Mononuclear cell (primary cell): Measurements from ENCODE around the gene CETP. TPM values are rescaled to one million over a fixed set of nuclear protein-coding genes. Genes with fewer than 3 reads are reported as not detected.
"Not testable (repeated sequence)": the region's sequence is repeated elsewhere in the genome, so short reads cannot be mapped to it uniquely, and the experiment has no call there.

Source experiments
- H3K27me3 ChIP-seq: 2 replicates; pipeline ENCODE4 v1.6.0; 2011; ENCODE audit warnings: low read length, control low read depth; ENCODE audit not compliant: insufficient read depth
- H3K4me1 ChIP-seq: 2 replicates; pipeline ENCODE4 v1.5.1; 2011; ENCODE audit warnings: mild to moderate bottlenecking, low read length, control low read depth; ENCODE audit not compliant: insufficient read depth
- H3K4me3 ChIP-seq: 2 replicates; pipeline ENCODE4 v1.5.1; 2011; ENCODE audit warnings: mild to moderate bottlenecking, low read length, moderate library complexity
- H3K9me3 ChIP-seq: 2 replicates; pipeline ENCODE4 v1.5.1; 2011; ENCODE audit warnings: low read depth, mild to moderate bottlenecking, control low read depth, low read length
- total RNA-seq: library from RNA; depleted of rRNA; stranded (reverse); fragments of >200 nt; gene quantifications from one replicate; pipeline ENCODE4 v1.2.3, GENCODE V29; 2012

CETP gene
- total RNA-seq, 1 donor, result 0.52 TPM

DNA sequence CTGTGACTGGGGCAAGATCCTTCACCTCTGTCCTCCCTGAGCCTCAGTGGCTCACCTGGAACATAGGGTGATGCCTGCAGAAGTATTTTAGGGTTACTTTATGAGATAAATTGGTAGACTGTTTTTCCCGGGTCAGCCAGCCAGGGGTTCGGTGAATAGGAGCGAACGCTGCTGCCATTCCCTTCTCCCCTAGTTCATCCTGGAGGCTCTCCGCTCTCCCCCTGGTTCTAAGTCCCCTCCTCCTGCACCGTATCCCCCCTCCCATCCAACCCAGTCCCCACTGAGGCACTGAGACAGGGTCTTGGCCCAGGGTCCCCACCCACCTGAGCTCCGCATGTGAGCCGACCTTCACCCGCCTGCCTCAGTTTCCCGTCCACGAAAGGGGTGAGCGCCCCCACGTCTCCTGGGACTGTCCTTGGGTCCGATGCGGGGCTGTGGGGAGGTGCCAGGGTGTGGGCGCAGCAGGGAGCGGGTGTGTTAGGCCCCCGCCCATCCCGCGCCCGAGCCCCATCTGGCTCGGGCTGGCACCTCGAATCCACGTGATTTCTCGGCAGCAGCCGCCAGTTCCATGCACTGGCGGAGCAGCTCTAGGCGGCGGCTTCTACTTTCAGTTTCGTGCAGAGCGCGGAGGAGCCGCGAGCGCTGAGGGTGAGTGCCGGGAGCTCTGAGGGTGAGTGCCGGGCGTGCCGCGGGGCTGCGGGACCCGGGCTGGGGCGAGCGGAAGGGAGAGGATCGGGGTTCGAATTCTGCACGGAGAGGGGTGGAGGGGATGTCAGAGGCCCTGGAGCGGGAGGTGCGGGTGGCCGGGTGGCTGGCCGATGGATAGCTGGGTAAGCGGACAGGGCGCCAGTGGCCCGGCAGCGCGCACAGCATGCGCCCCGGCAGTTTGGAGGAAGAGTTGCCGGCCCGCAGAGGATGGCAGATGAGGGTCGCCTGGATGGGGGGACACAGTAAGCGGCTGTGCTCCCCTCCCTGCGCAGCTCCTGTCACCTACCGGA, 27.5 kb downstream of the CETP start, which contains the start of gene NLRC5:
NLRC5 (plus strand) TSS at position 610 of the 998 bp plus-strand sequence. CDS start 31,156 bp downstream, outside the sequence.
- H3K4me3 ChIP-seq, result peak within 1 kb of the TSS; percentile 89
- no peaks in the 10 kb centered on the region for H3K9me3 ChIP-seq
- peaks cover 79% of the 10 kb centered on the region for H3K4me1 ChIP-seq
- H3K27me3 ChIP-seq, result no peaks in the 10 kb centered on the region

DNA sequence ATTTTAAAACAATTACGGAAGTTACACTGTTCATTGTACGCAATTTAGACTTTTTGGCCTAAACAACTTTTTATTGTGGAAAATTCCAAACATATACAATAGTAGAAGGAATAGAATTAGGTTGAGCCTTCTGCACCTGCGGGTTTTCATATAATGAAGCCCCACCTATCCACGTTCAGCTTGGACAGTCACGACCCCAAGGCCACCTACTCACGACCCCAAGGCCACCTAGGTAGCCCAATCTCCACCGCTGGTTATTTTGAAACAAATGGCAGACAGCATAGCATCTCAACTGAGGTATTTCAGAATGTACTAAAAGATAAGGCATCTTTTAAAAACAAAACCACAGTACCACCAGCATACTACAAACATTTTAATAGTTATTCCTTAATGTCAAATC, 28.2 kb downstream of the CETP start:
- Histone ChIP-seq H3K27me3 (no peaks in the 10 kb centered on the region), H3K9me3 (no peaks in the 10 kb centered on the region), H3K4me3 (peak overlapping the region; percentile 89), H3K4me1 (peaks cover 79% of the 10 kb centered on the region)

DNA sequence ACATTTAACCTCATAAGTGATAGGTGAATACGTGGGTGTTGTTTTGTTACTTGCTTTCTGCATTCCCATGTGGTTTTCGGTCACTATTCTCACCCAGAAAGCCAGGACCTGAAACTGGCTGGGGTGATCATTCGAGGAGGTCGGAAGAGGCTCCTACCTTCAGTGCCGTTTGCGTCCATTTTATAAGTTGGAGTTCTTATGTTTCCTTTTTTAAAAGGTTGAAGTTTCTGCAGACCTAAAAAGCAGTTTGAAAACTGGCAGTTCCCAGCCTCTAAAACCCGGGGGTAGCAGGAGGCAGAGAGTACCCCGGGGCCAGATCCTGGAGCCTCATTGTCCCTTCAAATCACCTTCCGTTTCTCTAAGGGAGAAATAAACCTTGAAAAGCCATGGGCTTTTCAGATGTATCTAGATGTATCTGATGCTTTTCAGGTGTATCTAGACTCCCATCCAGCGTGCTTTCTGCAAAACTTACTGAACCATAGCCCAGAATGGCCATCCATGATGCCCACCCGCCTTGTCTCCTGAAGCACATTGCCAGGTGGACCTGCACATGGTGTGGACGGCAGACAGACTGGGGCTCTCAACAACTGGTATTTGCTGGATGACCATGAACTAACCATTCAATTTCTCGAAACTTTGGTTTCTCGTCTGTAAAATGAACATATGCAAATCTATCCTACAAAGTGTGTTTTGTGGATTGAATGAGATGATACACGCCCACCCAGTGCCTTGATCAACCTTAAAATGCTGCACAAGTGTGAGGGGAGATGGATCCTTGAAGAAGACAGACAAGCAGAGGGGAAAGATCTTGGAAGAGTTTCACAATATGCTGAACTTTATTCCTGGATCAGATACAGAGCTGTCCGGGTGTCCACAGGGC, 28.9 kb downstream of the CETP start:
- Histone ChIP-seq H3K4me3 (peak overlapping the region; percentile 89), H3K9me3 (no peaks in the 10 kb centered on the region), H3K4me1 (peaks cover 79% of the 10 kb centered on the region), H3K27me3 (no peaks in the 10 kb centered on the region)

DNA sequence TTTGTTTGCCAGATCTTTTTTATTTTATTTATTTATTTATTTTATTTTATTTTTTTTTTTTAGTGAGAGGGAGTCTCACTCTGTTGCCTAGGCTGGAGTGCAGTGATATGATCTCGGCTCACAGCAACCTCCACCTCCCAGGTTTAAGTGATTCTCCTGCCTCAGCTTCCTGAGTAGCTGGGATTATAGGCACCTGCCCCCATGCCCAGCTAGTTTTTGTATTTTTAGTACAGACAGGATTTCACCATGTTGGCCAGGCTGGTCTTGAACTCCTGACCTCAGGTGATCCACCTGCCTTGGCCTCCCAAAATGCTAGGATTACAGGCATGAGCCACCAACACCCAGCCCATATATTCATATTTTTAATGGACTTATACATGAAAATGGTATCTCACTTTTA, 30.7 kb downstream of the CETP start:
- H3K4me1 ChIP-seq, result peaks cover 76% of the 10 kb centered on the region
- not testable (repeated sequence) for H3K4me3 ChIP-seq, H3K9me3 ChIP-seq, H3K27me3 ChIP-seq

DNA sequence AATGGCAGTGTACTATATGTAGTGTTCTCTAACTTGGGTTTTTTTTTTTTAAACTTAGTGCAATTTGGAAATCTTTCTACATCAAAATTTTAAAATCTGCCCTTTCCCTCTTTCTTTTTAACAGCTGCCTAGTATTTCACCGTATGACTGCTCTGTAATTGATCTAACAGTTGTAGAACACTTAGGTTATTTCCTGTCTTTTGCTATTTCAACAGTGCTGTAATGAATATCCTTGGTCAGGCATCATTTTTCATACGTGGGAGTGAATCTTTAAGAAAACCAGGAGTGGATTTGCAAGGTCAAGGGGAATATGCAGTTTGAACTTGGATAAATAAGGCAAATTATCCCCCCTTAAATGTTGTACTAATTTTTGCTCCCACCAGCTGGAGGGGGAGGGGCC, 31.5 kb downstream of the CETP start:
- no peak overlapping the region for H3K4me3 ChIP-seq
- no peaks in the 10 kb centered on the region for H3K27me3 ChIP-seq
- peaks cover 75% of the 10 kb centered on the region for H3K4me1 ChIP-seq
- no peaks in the 10 kb centered on the region for H3K9me3 ChIP-seq

DNA sequence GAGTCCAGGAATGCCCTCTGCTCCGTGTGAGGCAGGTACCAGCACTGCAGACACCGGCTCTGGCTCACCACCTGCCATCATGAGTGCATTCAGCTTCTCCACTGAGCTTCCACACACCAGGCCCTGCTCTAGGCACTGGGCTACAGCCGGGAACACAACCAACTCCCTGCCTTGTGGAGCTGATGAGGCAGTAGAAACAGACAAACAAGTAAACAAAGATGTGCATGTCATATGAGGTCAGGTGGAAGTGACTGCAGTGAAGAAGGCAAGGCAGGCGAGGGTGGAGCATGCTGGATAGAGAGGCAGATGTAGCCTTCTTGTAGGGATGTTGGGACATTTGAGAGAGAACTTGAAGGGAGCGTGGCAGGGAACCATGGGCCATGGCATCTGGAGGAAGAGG, 32.6 kb downstream of the CETP start:
- Histone ChIP-seq H3K9me3 (no peaks in the 10 kb centered on the region), H3K4me1 (peaks cover 79% of the 10 kb centered on the region), H3K27me3 (no peaks in the 10 kb centered on the region), H3K4me3 (no peak overlapping the region)

DNA sequence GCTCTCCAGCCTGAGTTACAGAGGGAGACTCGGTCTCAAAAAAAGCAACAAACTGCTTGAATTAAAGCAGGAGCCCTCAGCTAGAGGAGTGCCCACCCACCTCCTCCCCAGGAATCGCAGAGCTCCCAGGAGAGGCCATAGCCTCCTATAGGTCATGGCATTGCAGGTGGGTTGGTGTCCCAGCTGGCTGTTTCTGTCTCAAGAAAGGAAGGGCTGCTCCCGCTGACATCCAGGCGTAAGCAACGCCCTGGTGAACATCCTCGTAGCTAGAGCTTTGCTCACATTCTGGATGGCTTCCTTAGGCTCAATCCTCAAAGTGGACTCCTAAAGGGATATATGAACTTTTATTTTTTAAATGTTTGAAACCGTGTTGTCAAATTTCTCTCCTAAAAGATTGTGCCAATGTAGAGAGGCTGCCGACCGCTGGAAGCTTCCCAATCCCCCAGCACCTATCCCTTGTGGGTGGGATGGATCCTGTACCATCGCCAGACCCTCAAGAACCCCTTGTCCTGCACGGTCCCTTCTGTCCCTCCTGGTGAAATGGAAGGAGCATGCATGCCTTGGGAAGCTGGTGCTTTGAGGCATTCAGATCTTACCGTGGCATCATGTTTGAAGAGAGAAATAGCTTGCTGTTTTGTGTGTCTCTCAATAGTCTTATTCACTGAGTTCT, 33.5 kb downstream of the CETP start:
- Histone ChIP-seq H3K4me1 (peaks cover 88% of the 10 kb centered on the region), H3K27me3 (no peaks in the 10 kb centered on the region), H3K4me3 (no peak overlapping the region), H3K9me3 (no peaks in the 10 kb centered on the region)

DNA sequence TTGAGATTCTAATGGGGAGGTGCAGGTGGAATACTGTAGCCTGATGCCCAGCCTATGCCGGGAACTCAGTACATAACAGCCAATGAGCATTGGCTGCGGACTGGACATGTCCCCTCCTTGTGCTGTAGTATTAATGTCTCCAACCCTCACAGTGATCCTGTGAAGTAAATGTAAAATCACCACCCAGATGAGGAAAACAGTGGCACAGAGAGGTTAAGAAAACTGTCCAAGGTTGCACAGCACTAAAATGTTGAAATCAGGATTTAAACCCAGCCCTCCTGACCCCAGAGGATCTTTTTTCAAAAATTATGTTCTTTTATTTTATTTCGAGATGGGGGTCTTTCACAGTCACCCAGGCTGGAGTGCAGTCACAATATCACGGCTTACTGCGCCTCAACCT, 35.5 kb downstream of the CETP start:
- Histone ChIP-seq H3K4me3 (no peak overlapping the region), H3K27me3 (no peaks in the 10 kb centered on the region), H3K4me1 (peaks cover 79% of the 10 kb centered on the region), H3K9me3 (no peaks in the 10 kb centered on the region)

DNA sequence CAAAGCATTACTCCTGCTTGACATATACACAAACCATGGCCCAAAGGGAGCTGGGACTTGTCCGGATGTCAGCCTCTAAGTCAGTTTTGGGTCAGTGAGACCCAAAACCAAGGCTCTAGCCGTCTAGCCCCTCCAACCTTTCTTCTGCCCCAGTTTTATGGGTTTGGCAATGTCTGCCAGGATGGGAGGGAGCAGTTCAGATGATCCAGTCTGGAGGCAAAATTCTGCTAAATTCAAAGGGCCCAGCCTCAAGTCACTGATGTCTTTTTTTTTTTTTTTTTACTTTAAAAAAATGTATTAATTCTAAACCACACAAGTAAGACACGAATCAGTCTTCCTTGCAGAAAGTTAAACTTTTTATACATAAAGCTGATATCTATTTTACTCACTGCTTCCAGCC, 36.2 kb downstream of the CETP start:
- Histone ChIP-seq H3K4me3 (no peak overlapping the region), H3K4me1 (peaks cover 78% of the 10 kb centered on the region), H3K27me3 (no peaks in the 10 kb centered on the region), H3K9me3 (no peaks in the 10 kb centered on the region)

DNA sequence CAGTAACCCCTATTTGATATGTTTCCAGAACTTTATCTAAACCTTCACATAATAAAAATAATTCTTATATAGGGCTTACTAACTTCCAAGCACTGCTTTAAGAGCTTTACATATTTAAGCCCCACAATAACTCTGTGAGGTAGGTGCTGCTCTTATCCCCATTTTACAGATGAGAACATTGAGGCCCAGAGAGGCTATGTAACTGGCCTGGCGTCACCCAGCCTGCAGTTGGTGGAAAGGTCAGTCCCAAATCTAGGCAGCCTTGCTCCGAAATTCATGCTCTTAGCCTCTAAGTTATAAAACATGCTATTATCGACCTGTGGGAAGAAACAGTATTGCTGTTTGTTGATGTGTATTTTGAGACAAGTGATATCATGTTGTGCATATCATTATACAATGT, 36.6 kb downstream of the CETP start:
- Histone ChIP-seq H3K4me1 (peaks cover 80% of the 10 kb centered on the region), H3K27me3 (no peaks in the 10 kb centered on the region), H3K9me3 (no peaks in the 10 kb centered on the region), H3K4me3 (no peak overlapping the region)

DNA sequence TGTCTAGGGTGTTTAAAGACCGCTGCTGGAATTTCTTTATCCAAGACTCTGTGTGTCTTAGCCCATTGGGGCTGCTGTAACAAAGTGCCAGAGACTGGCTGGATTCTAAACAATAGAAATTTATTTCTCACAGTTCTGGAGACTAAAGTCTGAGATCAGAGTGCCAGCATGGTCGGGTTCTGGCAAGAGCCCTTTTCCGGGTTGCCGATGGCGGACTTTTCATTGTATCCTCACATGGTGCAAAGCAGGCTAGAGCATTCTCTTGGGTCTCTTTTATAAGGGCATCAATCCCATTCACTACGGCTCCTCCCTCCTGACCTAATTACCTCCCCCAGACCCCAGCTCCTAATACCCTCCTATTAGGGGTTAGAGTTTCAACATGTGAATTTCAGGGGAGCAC, 37.1 kb downstream of the CETP start:
- Histone ChIP-seq H3K9me3 (no peaks in the 10 kb centered on the region), H3K4me1 (peaks cover 83% of the 10 kb centered on the region), H3K4me3 (no peak overlapping the region), H3K27me3 (no peaks in the 10 kb centered on the region)

DNA sequence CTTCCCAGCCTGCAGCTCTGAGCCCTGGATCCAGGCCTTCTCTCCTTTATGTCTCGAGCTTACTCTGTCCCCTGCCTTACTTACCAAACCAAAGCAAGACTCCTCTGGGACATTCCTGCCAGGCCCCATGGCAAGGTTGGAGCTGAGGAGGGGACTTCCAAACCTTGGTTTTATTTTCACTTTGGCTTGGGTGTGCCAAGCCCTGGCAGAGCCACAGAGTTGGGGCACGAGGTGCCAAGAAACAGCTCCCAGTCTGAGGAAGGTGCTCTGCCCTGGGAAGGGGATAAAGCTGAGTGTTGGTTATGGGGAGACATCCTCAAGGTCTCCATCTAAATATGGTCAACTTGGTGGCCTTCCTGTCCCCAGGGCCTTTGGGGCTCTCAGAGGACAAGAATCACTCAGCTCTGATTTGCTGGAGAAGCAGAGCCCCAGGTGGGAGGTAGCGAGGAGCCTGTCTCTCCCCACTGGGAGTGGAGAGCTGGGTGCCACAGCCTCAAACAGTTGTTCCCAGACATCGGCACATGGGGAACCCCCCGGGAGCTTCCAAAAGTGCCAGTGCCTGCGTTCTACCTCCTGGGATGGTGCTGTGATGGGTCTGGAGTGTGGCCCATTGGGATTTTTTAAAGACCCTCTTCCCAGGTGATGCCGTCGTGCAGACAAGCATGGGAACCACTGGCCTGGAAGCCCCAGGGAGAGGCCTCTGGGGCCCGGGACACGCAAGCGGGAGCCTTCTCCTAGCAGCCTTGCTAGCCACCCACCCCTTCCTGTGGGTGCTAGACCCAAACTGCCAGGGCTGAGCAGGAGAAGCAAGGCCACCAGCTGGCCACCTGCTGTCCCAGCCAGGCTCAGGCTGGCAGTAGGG, 37.9 kb downstream of the CETP start:
- Histone ChIP-seq H3K27me3 (no peaks in the 10 kb centered on the region), H3K4me1 (peaks cover 83% of the 10 kb centered on the region), H3K9me3 (no peaks in the 10 kb centered on the region), H3K4me3 (no peak overlapping the region)

DNA sequence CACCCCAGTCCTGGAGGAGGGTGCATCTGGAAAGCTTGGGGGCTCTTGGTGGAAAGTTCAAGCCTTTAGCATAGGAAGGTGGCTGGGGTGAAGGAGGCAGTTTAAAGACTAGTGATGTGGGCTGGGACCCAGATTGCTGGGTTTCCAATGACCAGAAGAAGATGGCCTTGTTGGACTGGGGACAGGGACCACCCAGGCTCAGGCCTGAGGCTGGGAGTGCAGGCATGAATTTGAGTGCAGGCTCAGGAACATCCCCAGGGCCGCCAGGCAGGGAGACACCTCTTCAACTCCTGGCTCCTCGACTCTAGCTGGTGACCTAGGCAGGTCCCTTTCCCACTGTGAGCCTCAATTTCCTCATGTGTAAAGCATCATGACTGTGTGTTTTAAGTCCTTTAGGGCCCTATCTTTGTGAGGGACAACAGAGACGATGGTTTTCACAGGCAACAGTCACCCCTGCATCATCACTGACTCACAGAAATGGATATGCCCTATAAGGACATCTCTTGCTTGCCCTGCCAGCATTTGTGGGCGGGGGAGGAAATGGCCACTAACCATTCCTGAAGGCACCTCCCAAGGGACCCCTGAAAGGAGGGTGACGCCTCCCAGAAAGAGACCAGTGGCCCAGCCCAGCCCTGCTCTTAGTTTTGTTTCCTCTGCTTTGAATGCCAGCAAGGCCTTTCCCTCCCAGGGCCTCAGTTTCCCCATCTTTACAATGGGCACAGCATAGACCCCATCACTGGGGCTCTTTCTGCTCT, 38.7 kb downstream of the CETP start:
- Histone ChIP-seq H3K4me1 (peaks cover 84% of the 10 kb centered on the region), H3K27me3 (no peaks in the 10 kb centered on the region), H3K4me3 (no peak overlapping the region), H3K9me3 (no peaks in the 10 kb centered on the region)
